ENCODE measurements around the gene ZBTB20. TPM values are rescaled to one million over a fixed set of nuclear protein-coding genes. Genes with fewer than 3 reads are reported as not detected.
"Not testable (repeated sequence)": the region's sequence is repeated elsewhere in the genome, so short reads cannot be mapped to it uniquely, and the experiment has no call there.

Gene ZBTB20
- polyA plus RNA-seq, 3 donors, result 1.3 to 3.2 (median 2.0) TPM

DNA sequence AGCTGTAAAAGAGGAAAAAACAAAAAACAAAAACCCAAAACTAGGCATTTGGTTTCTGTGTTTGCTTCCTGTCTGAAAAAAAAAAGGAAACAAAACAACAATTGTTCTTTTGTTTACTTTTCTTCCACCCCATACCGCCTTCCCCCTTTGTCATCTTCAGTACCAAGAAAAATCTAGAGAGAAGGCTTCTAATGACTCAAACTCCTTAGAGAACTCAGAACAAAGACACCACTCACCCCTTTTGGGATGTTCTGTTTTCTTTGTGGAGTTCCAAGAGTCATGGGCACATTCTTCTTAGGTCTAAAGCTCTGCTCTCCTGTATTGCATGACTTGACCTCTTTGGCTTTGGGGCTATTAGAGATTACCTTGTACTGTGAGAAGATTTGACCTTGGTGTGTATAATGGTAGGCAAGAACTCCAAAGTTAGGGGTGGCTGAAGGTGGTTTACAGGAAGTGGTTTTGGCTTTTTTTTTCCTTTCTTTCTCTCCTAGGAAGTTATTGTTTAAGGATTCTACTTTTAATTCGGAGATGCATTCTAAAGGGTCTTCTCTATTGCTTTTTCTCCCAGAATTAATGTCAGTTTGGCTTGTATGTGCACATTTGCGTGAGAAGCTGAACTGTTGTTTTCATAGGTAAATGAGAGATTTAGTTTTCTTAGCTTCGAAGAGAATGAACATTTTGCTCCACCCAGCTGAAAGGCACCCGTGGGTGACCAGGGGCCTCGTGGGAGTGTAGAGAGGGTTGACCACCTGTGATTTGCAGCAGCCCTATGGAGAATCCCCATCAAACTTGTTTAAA is 39.5 kb upstream of the ZBTB20 start:
- intact Hi-C loops (cut with micrococcal nuclease), result no loop called here

DNA sequence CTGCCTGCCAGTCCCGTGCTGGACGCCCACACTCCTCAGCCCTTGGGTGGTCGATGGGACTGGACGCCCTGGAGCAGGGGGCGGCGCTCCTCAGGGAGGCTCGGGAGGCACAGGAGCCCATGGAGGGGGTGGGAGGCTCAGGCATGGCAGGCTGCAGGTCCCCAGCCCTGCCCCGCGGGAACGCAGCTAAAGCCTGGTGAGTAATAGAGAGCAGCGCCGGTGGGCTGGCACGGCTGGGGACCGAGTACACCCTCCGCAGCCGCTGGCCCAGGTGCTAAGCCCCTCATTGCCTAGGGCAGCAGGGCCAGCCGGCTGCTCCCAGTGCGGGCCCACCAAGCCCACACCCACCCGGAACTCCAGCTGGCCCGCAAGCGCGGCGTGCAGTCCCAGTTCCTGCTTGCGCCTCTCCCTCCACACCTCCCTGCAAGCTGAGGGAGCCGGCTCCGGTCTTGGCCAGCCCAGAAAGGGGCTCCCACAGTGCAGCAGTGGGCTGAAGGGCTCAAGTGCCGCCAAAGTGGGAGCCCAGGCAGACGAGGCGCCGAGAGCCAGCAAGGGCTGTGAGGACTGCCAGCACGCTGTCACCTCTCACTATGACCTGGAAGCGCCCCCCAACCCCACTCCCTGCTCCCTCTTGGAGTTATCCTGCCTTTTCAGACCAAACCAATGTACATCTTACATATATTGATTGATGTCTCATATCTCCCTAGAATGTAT is 37.9 kb upstream of the ZBTB20 start:
- H3K27me3 ChIP-seq (ENCODE audit: control insufficient read depth in 2 of 2, insufficient read depth in 2 of 2, low read length in 2 of 2); H3K79me2 ChIP-seq (ENCODE audit: insufficient read depth, low read length); H3K36me3 ChIP-seq (replicated peaks in 1 of 2; ENCODE audit: control insufficient read depth in 1 of 2, insufficient read depth in 2 of 2, low read length in 2 of 2); H2AFZ ChIP-seq (ENCODE audit: insufficient read depth, low read depth, low read length, poor library complexity, severe bottlenecking); H3K9me3 ChIP-seq (replicated peaks in 1 of 2; ENCODE audit: control insufficient read depth in 1 of 2, insufficient read depth in 1 of 2, low read length in 2 of 2); H3K27ac Mint-ChIP-seq; H3K4me1 ChIP-seq (ENCODE audit: control insufficient read depth in 1 of 2, insufficient read depth in 2 of 2, low read length in 2 of 2); H3K9ac ChIP-seq (ENCODE audit: insufficient read depth, low read length, poor library complexity, severe bottlenecking); H3K27me3 Mint-ChIP-seq (ENCODE audit: low read depth in 3 of 3); intact Hi-C loops (cut with micrococcal nuclease); DNase-seq; H4K20me1 ChIP-seq (ENCODE audit: insufficient read depth, low read length); H3K36me3 Mint-ChIP-seq; H3K4me1 Mint-ChIP-seq; H3K27ac ChIP-seq (ENCODE audit: low read depth in 1 of 2, low read length in 2 of 2); H3K4me2 ChIP-seq (replicated peaks; ENCODE audit: extremely low read depth, low read length, poor library complexity, severe bottlenecking); H3K4me3 Mint-ChIP-seq; H3K4me3 ChIP-seq (replicated peaks in 1 of 3; ENCODE audit: low read depth in 2 of 3, low read length in 3 of 3): not testable (repeated sequence)
- H3K9me3 Mint-ChIP-seq, result peaks cover 0 to 13% (median 5%) of the 10 kb centered on the region in 7 donors
- 92% methylated on average over 23 of the region's 32 CpGs for WGBS (ENCODE audit: insufficient coverage)

More for the DNA sequence above, 39.5 kb upstream of the ZBTB20 start:
- no peaks in the 10 kb centered on the region for H3K79me2 ChIP-seq (ENCODE audit: insufficient read depth, low read length)
- Mint-ChIP-seq H3K4me3 (no peak overlapping the region), H3K9me3 (peaks cover 3 to 13% (median 7%) of the 10 kb centered on the region in 7 donors), H3K27ac (no peak overlapping the region), H3K27me3 (ENCODE audit: low read depth in 3 of 3) (peaks cover 0 to 3% (median 1%) of the 10 kb centered on the region in 3 donors), H3K4me1 (peaks cover 3% of the 10 kb centered on the region), H3K36me3 (no peaks in the 10 kb centered on the region)
- H3K27me3 ChIP-seq (ENCODE audit: control insufficient read depth in 2 of 2, insufficient read depth in 2 of 2, low read length in 2 of 2), result no peaks in the 10 kb centered on the region
- no peak for DNase-seq
- H3K27ac ChIP-seq (ENCODE audit: low read depth in 1 of 2, low read length in 2 of 2), result no peak overlapping the region
- no peaks in the 10 kb centered on the region for H4K20me1 ChIP-seq (ENCODE audit: insufficient read depth, low read length)
- peaks cover 0 to 8% of the 10 kb centered on the region in 2 donors for H3K9me3 ChIP-seq (replicated peaks in 1 of 2; ENCODE audit: control insufficient read depth in 1 of 2, insufficient read depth in 1 of 2, low read length in 2 of 2)
- no peak overlapping the region for H3K4me3 ChIP-seq (replicated peaks in 1 of 3; ENCODE audit: low read depth in 2 of 3, low read length in 3 of 3)
- H3K4me2 ChIP-seq (replicated peaks; ENCODE audit: extremely low read depth, low read length, poor library complexity, severe bottlenecking), result no peak overlapping the region
- H3K4me1 ChIP-seq (ENCODE audit: control insufficient read depth in 1 of 2, insufficient read depth in 2 of 2, low read length in 2 of 2), result no peaks in the 10 kb centered on the region
- no peak overlapping the region for H2AFZ ChIP-seq (ENCODE audit: insufficient read depth, low read depth, low read length, poor library complexity, severe bottlenecking)
- no peak for TF ChIP-seq CTCF (IDR thresholded peaks at IDR 0.05)
- WGBS (ENCODE audit: insufficient coverage), result 100% methylated on average over 1 of the region's 6 CpGs
- H3K36me3 ChIP-seq (replicated peaks in 1 of 2; ENCODE audit: control insufficient read depth in 1 of 2, insufficient read depth in 2 of 2, low read length in 2 of 2), result no peaks in the 10 kb centered on the region
- no peak overlapping the region for H3K9ac ChIP-seq (ENCODE audit: insufficient read depth, low read length, poor library complexity, severe bottlenecking)

DNA sequence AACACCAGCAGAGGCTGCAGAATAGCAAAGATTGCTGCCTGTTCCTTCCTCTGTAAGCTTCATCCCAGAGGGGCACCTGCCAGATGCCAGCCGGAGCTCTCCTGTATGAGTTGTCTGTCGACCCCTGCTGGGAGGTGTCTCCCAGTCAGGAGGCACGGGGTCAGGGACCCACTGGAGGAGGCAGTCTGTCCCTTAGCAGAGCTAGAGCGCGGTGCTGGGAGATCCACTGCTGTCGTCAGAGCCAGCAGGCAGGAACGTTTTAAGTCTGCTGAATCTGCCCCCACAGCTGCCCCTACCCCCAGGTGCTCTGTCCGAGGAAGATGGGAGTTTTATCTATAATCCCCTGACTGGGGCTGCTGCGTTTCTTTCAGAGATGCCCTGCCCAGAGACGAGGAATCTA is 31.8 kb upstream of the ZBTB20 start:
- 95% methylated on average over 7 of the region's 10 CpGs for WGBS (ENCODE audit: insufficient coverage)
- DNase-seq; H3K9ac ChIP-seq (ENCODE audit: insufficient read depth, low read length, poor library complexity, severe bottlenecking); H3K27ac Mint-ChIP-seq; H3K27ac ChIP-seq (ENCODE audit: low read depth in 1 of 2, low read length in 2 of 2); H3K4me1 Mint-ChIP-seq; H4K20me1 ChIP-seq (ENCODE audit: insufficient read depth, low read length); H3K27me3 Mint-ChIP-seq (ENCODE audit: low read depth in 3 of 3); H3K9me3 ChIP-seq (replicated peaks in 1 of 2; ENCODE audit: control insufficient read depth in 1 of 2, insufficient read depth in 1 of 2, low read length in 2 of 2); H3K36me3 Mint-ChIP-seq; intact Hi-C loops (cut with micrococcal nuclease); H3K36me3 ChIP-seq (replicated peaks in 1 of 2; ENCODE audit: control insufficient read depth in 1 of 2, insufficient read depth in 2 of 2, low read length in 2 of 2); H3K4me3 ChIP-seq (replicated peaks in 1 of 3; ENCODE audit: low read depth in 2 of 3, low read length in 3 of 3); H3K27me3 ChIP-seq (ENCODE audit: control insufficient read depth in 2 of 2, insufficient read depth in 2 of 2, low read length in 2 of 2); H2AFZ ChIP-seq (ENCODE audit: insufficient read depth, low read depth, low read length, poor library complexity, severe bottlenecking); H3K79me2 ChIP-seq (ENCODE audit: insufficient read depth, low read length); H3K4me3 Mint-ChIP-seq; H3K4me1 ChIP-seq (ENCODE audit: control insufficient read depth in 1 of 2, insufficient read depth in 2 of 2, low read length in 2 of 2); H3K4me2 ChIP-seq (replicated peaks; ENCODE audit: extremely low read depth, low read length, poor library complexity, severe bottlenecking): not testable (repeated sequence)
- H3K9me3 Mint-ChIP-seq, result peaks cover 3 to 19% (median 11%) of the 10 kb centered on the region in 7 donors

All from CD14-positive monocyte (primary cell).